Measurements from ENCODE around the gene DDX42.

DDX42 gene

DNA sequence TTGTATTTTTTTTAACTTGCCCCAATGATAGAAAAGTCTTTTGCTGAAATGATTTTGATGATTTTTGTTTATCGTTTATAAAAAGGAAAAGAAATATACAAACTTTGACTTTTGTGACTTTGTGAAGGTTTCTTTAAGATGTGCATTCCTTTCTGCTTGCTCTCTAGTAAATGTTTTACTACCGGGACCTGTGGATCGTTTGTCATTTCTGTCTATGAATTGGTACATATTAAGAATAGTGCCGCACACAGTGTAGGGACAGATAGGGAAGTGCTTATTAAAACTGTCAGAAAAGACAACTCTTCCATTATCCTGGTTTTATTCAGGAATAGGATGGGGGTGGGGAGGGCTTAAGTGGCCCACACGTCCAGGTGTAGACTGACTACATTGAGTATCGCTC lies 45.2 kb downstream of the DDX42 start:
- Histone ChIP-seq H3K27ac (no peak overlapping the region), H3K4me3 (ENCODE audit: low read depth, low read length) (no peak overlapping the region), H3K9ac (no peak overlapping the region), H3K4me2 (ENCODE audit: low read length) (no peak overlapping the region), H2AFZ (no peak overlapping the region), H3K9me3 (ENCODE audit: control insufficient read depth, low read length) (no peaks in the 10 kb centered on the region), H3K36me3 (ENCODE audit: control insufficient read depth, insufficient read depth, low read length) (no peaks in the 10 kb centered on the region), H3K79me2 (no peaks in the 10 kb centered on the region), H3K4me1 (no peaks in the 10 kb centered on the region), H3K27me3 (ENCODE audit: control insufficient read depth, insufficient read depth, low read length) (no peaks in the 10 kb centered on the region)
- TF ChIP-seq, protein P1, sequence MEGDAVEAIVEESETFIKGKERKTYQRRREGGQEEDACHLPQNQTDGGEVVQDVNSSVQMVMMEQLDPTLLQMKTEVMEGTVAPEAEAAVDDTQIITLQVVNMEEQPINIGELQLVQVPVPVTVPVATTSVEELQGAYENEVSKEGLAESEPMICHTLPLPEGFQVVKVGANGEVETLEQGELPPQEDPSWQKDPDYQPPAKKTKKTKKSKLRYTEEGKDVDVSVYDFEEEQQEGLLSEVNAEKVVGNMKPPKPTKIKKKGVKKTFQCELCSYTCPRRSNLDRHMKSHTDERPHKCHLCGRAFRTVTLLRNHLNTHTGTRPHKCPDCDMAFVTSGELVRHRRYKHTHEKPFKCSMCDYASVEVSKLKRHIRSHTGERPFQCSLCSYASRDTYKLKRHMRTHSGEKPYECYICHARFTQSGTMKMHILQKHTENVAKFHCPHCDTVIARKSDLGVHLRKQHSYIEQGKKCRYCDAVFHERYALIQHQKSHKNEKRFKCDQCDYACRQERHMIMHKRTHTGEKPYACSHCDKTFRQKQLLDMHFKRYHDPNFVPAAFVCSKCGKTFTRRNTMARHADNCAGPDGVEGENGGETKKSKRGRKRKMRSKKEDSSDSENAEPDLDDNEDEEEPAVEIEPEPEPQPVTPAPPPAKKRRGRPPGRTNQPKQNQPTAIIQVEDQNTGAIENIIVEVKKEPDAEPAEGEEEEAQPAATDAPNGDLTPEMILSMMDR (IDR thresholded peaks at IDR 0.05): no peak

DNA sequence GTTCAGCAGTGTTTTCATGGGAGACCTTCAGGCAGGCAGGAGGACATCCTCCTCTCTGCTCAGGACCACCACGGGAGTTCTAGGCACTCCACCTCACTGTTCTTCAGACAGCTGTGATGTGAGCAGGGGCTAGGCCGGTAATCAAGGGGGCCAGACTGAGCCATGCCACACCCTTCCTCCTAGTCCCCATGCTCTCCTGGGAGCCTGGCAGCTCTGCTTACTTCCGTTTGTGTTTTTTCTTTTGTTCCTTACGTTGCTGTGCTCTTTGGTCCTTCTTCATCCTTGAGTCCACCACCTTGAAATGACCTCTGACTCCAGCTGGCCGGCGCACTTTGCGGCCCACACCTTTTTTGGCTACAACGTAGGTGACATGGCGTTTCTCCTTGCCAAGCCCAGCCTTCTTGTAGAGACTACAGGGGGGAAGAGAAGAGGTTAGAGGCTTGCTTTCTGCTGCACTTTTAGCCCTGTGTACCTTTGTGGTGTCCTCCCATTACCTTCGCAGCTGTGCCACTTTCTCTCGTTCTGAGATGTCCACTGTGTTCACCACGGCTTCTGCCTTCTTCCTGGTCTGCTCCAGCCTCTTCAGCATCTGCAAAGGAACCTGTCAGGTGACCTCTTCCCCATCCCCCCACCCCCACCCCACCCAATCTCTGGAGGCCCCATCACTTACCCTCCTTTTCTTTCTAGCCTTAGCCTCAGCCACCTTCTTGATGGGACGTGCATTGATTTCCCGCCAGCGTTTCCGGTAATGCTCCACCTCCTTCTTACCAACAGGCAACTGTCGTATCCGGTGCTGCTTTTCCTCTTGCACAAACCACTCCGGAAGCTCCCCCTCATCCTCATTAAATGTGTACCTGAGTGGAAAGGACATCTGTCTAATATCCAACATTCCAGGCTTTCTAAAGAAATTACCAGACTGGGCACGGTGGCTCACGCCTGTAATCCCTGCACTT lies 45.9 kb downstream of the DDX42 start:
- Histone ChIP-seq H3K4me2 (ENCODE audit: low read length) (no peak overlapping the region), H3K36me3 (ENCODE audit: control insufficient read depth, insufficient read depth, low read length) (no peaks in the 10 kb centered on the region)

DNA sequence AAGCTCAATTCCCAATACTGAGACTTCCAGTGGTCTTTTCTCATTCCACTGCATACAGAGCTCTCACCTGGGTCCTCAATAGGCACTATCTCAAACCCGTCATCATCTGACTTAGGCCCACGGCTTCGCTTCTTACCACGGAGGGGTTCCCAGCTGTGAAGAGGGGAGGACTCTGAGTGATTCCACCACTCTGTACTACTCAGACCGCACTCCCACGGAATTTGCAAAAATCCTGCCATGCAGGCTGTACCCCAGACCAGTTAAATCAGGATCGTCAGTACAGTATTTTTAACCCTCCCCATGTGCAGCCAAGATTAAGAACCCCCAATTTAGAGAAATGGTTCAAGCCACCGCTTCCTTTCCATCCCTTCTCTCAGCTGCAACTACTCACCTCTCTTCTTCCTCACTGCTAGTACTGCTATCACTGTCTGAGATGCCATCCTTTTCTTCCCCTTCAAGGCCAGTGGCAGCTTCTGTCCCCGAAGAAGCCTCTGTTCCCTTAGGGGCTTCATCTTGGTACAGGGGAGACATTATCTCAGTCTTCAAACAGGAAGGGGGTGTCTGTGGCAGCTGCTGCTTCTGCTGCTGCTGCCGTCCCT lies 47.1 kb downstream of the DDX42 start:
- TF ChIP-seq, protein P1 (IDR thresholded peaks at IDR 0.05): no peak
- H3K4me2 ChIP-seq (ENCODE audit: low read length): no peak overlapping the region
- H3K4me1 ChIP-seq: no peaks in the 10 kb centered on the region
- no peak overlapping the region for H2AFZ ChIP-seq
- H3K9ac ChIP-seq: no peak overlapping the region
- H3K36me3 ChIP-seq (ENCODE audit: control insufficient read depth, insufficient read depth, low read length): no peaks in the 10 kb centered on the region
- no peak overlapping the region for H3K4me3 ChIP-seq (ENCODE audit: low read depth, low read length)
- H3K9me3 ChIP-seq (ENCODE audit: control insufficient read depth, low read length): no peaks in the 10 kb centered on the region
- no peaks in the 10 kb centered on the region for H3K27me3 ChIP-seq (ENCODE audit: control insufficient read depth, insufficient read depth, low read length)
- peaks cover 5% of the 10 kb centered on the region for H3K79me2 ChIP-seq
- H3K27ac ChIP-seq: no peak overlapping the region

More for the DNA sequence above, 45.9 kb downstream of the DDX42 start:
- Histone ChIP-seq H3K9ac (no peak overlapping the region), H3K27me3 (ENCODE audit: control insufficient read depth, insufficient read depth, low read length) (no peaks in the 10 kb centered on the region), H2AFZ (no peak overlapping the region), H3K9me3 (ENCODE audit: control insufficient read depth, low read length) (no peaks in the 10 kb centered on the region), H3K27ac (no peak overlapping the region), H3K4me3 (ENCODE audit: low read depth, low read length) (no peak overlapping the region), H3K4me1 (no peaks in the 10 kb centered on the region), H3K79me2 (no peaks in the 10 kb centered on the region)
- TF ChIP-seq, protein P1 (IDR thresholded peaks at IDR 0.05): no peak

- no peak overlapping the region for H3K27ac ChIP-seq
- no peak overlapping the region for H3K9ac ChIP-seq
- TF ChIP-seq, protein P1 (IDR thresholded peaks at IDR 0.05): no peak
- H3K4me2 ChIP-seq (ENCODE audit: low read length): no peak overlapping the region
- no peaks in the 10 kb centered on the region for H3K36me3 ChIP-seq (ENCODE audit: control insufficient read depth, insufficient read depth, low read length)
- no peak overlapping the region for H2AFZ ChIP-seq
- H3K4me3 ChIP-seq (ENCODE audit: low read depth, low read length): no peak overlapping the region
- H3K79me2 ChIP-seq: peaks cover 10% of the 10 kb centered on the region
- H3K9me3 ChIP-seq (ENCODE audit: control insufficient read depth, low read length): no peaks in the 10 kb centered on the region
- no peaks in the 10 kb centered on the region for H3K27me3 ChIP-seq (ENCODE audit: control insufficient read depth, insufficient read depth, low read length)
- H3K4me1 ChIP-seq: no peaks in the 10 kb centered on the region
Measured at GRCh38 chr17:63821804-63822203, 47.8 kb downstream of the DDX42 start.

All from parathyroid adenoma (tissue), 2 donors.